Ovary (tissue), 9 donors: ENCODE data around the gene PTPN14. TPM values are rescaled to one million over a fixed set of nuclear protein-coding genes. Genes with fewer than 3 reads are reported as not detected.

Experiments
- DNase-seq, 5 donors: peaks; one replicate each; pipeline ENCODE4 v3.0.0-alpha.2; 2019 to 2020
- H3K27ac ChIP-seq, 2 donors: fragments of 200-600 bp; one replicate each; pipeline versions ENCODE4 v1.5.1 to v1.8.0; 2019 to 2022
- H3K27me3 ChIP-seq: fragments of 200-600 bp; one replicate; pipeline ENCODE4 v1.8.0; 2022
- H3K36me3 ChIP-seq: fragments of 200-600 bp; sonication (generic); one replicate; pipeline ENCODE4 v1.5.1; 2019
- H3K4me1 ChIP-seq: one replicate; pipeline ENCODE4 v1.8.1; 2013; ENCODE audit warnings: mild to moderate bottlenecking, moderate library complexity; ENCODE audit not compliant: insufficient read depth
- H3K4me3 ChIP-seq: fragments of 200-600 bp; sonication (generic); one replicate; pipeline ENCODE4 v1.5.1; 2017
- H3K9me3 ChIP-seq, 2 donors: fragments of 200-600 bp in 1 of 2; sonication (generic) in 1 of 2; one replicate each; pipeline versions ENCODE4 v1.5.1 to v1.8.1; 2013 to 2019; ENCODE audit warnings: mild to moderate bottlenecking in 1 of 2, moderate library complexity in 1 of 2
- EP300 ChIP-seq: sonication (generic); formaldehyde crosslinking; IDR thresholded peaks from one replicate; pipeline ENCODE4 v1.6.1; 2017; ENCODE audit warnings: antibody characterized with exemption
- POLR2A ChIP-seq: fragments of 450-650 bp; IDR thresholded peaks from one replicate; pipeline ENCODE4 v1.6.1; 2017; ENCODE audit warnings: antibody characterized with exemption, mild to moderate bottlenecking, moderate library complexity
- WGBS, 3 donors: extraction: QIAGEN DNeasy Blood & Tissue Kit in 1 of 3; methylation state at CpG; one replicate each; pipeline versions ENCODE4 v1.1.5 to v1.1.7; 2013 to 2017; 5-methylcytosine and 5-hydroxymethylcytosine counted together
- intact Hi-C, 4 donors: fragments of 100-400 bp; cut with DNase I; formaldehyde crosslinking; loops; one replicate each; pipeline versions ENCODE4 v1.11.0 to v1.15.1; 2022 to 2023
- polyA plus RNA-seq, 2 donors: library from polyadenylated mRNA; stranded (reverse); fragments of 200-250 nt in 1 of 2; fragments of 350-450 nt in 1 of 2; fragmentation: Illumina TruSeq in 1 of 2; extraction: RNeasy Lipid Tissue Mini Kit (QIAGEN cat#74804) in 1 of 2; gene quantifications; one replicate each; pipeline ENCODE4 v1.2.3, GENCODE V29; 2013 to 2014
- total RNA-seq, 7 donors: library from RNA; depleted of rRNA in 2 of 7; stranded (reverse); fragments of >200 nt in 2 of 7; fragmentation: NEBNext Ultra II Directional in 3 of 7; extraction: Animal tissue kit (Norgen Biotek cat#: 25700) in 3 of 7; gene quantifications; one replicate each; pipeline versions ENCODE4 v1.1.0 to v1.2.4, GENCODE V29; 2016 to 2023
- TF ChIP-seq, protein P1 (sequence below), 3 donors: fragments of 450-650 bp in 2 of 3; fragments of 200-600 bp in 1 of 3; IDR thresholded peaks; one replicate each; pipeline versions ENCODE4 v1.5.1 to v1.8.0; 2016 to 2022; ENCODE audit warnings: antibody characterized with exemption in 3 of 3, mild to moderate bottlenecking in 1 of 3
- donor health status: DM: no; HTN: no; CAD: no; lungs with moderate emphysema.
- donor health status: DM: no; HTN: no; CAD: no.
- donor health status: Bipolar disorder and iron deficiency.
- donor health status: DM: yes; HTN: yes; CAD: no.
- donor health status: DM: no; HTN: no; CAD: no.
- donor health status: DM: yes; HTN: yes; CAD: no.

Gene PTPN14
- total and polyA plus RNA-seq, 9 donors = 7.6 to 68.9 (median 41.1) TPM

GRCh38 chr1:214460304-214460916 is 91.0 kb downstream of the PTPN14 start:
- TF ChIP-seq POLR2A (no peak), EP300 (no peak)
- TF ChIP-seq, protein P1, sequence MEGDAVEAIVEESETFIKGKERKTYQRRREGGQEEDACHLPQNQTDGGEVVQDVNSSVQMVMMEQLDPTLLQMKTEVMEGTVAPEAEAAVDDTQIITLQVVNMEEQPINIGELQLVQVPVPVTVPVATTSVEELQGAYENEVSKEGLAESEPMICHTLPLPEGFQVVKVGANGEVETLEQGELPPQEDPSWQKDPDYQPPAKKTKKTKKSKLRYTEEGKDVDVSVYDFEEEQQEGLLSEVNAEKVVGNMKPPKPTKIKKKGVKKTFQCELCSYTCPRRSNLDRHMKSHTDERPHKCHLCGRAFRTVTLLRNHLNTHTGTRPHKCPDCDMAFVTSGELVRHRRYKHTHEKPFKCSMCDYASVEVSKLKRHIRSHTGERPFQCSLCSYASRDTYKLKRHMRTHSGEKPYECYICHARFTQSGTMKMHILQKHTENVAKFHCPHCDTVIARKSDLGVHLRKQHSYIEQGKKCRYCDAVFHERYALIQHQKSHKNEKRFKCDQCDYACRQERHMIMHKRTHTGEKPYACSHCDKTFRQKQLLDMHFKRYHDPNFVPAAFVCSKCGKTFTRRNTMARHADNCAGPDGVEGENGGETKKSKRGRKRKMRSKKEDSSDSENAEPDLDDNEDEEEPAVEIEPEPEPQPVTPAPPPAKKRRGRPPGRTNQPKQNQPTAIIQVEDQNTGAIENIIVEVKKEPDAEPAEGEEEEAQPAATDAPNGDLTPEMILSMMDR (IDR thresholded peaks at IDR 0.05) = no peak
- Histone ChIP-seq H3K36me3 (no peaks in the 10 kb centered on the region), H3K27me3 (no peaks in the 10 kb centered on the region), H3K27ac (no peak overlapping the region), H3K4me3 (no peak overlapping the region), H3K9me3 (no peaks in the 10 kb centered on the region), H3K4me1 (no peaks in the 10 kb centered on the region)
- intact Hi-C loops = no loop called here
- WGBS, 3 donors = 41 to 46% (median 46%) methylated on average over 2 of the region's 2 CpGs
- DNase-seq = no peak

DNA sequence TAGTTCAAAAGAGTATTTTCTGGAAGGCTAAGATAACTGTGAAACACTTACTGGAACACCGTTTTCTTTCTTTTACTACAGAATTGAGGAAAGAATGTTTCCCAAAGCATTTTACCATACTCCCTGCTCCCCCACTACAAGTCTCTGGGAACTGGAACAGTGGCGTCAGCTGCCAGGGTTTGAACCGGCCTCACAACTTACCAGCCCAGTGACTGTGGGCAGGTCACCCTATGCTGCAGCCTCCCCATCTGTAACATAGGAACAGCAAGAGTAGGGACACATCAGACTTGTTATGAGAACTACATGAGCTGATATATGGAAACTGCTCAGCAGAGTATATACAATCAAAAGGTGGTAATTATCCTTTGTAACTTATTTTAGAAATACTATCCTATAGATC is 91.5 kb downstream of the PTPN14 start:
- 80 to 88% (median 81%) methylated on average over 3 of the region's 3 CpGs for WGBS, 3 donors
- TF ChIP-seq POLR2A (no peak), EP300 (no peak)
- TF ChIP-seq, protein P1 (IDR thresholded peaks at IDR 0.05) = no peak
- no peaks in the 10 kb centered on the region for H3K36me3 ChIP-seq
- no peak overlapping the region for H3K27ac ChIP-seq
- no peaks in the 10 kb centered on the region for H3K27me3 ChIP-seq
- DNase-seq = no peak
- intact Hi-C loops = no loop called here
- H3K4me1 ChIP-seq = no peaks in the 10 kb centered on the region
- no peaks in the 10 kb centered on the region for H3K9me3 ChIP-seq
- H3K4me3 ChIP-seq = no peak overlapping the region

DNA sequence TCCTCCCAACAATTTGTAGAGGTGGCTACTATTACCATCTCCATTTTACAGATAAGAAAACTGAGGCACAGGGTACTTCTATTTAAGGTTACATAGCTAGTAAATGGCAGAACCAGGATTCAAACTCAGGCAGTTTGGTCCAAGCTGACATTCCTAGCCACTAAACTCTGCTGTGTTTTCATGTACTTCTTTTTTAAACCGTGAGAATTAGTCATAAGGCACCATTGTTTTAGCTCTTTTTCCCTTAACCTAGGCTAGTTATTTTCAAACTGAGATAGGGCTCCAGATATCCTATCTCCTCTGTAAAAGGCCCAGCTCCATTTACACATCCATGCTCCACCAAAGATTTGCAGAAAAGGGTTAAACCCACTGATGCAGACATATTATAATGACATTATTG is 92.9 kb downstream of the PTPN14 start:
- no peak overlapping the region for H3K27ac ChIP-seq
- H3K4me3 ChIP-seq = no peak overlapping the region
- H3K9me3 ChIP-seq = no peaks in the 10 kb centered on the region
- intact Hi-C loops = no loop called here
- no peaks in the 10 kb centered on the region for H3K27me3 ChIP-seq
- no peaks in the 10 kb centered on the region for H3K36me3 ChIP-seq
- no peaks in the 10 kb centered on the region for H3K4me1 ChIP-seq
- no peak for DNase-seq
- TF ChIP-seq, protein P1 (IDR thresholded peaks at IDR 0.05) = no peak
- TF ChIP-seq POLR2A (no peak), EP300 (no peak)
- 34 to 63% (median 44%) methylated on average over 1 of the region's 1 CpG for WGBS, 3 donors

GRCh38 chr1:214455971-214456867 is 95.2 kb downstream of the PTPN14 start:
- H3K27me3 ChIP-seq = no peaks in the 10 kb centered on the region
- 95 to 97% (median 97%) methylated on average over 6 of the region's 6 CpGs for WGBS, 3 donors
- intact Hi-C loops = no loop called here
- TF ChIP-seq POLR2A (no peak), EP300 (no peak)
- TF ChIP-seq, protein P1 (IDR thresholded peaks at IDR 0.05) = no peak
- H3K9me3 ChIP-seq = no peaks in the 10 kb centered on the region
- DNase-seq = no peak
- H3K4me3 ChIP-seq = no peak overlapping the region
- no peaks in the 10 kb centered on the region for H3K36me3 ChIP-seq
- H3K4me1 ChIP-seq = peaks cover 4% of the 10 kb centered on the region
- no peak overlapping the region for H3K27ac ChIP-seq
